MM.1S (cell line): Measurements from ENCODE around the gene CNTNAP2.

Experiments used
- EZH2 ChIP-seq: fragments of 300-600 bp; sonication (generic); optimal IDR thresholded peaks from 2 replicates; pipeline ENCODE3; 2017; ENCODE audit warnings: low read depth, mild to moderate bottlenecking, antibody characterized with exemption, low read length, mixed read lengths
- EZH2phosphoT487 ChIP-seq: fragments of 300-600 bp; sonication (generic); IDR thresholded peaks from 2 replicates; pipeline ENCODE4 v1.6.1; 2018; ENCODE audit warnings: antibody characterized with exemption, low read length
- TF ChIP-seq, protein P1 (sequence below): fragments of 300-600 bp; sonication (generic); IDR thresholded peaks from 2 replicates; pipeline ENCODE4 v1.5.1; 2016; ENCODE audit warnings: antibody characterized with exemption, low read length, mixed read lengths

GRCh38 chr7:147044941-147045340, 928.3 kb downstream of the CNTNAP2 start:
- TF ChIP-seq, protein P1, sequence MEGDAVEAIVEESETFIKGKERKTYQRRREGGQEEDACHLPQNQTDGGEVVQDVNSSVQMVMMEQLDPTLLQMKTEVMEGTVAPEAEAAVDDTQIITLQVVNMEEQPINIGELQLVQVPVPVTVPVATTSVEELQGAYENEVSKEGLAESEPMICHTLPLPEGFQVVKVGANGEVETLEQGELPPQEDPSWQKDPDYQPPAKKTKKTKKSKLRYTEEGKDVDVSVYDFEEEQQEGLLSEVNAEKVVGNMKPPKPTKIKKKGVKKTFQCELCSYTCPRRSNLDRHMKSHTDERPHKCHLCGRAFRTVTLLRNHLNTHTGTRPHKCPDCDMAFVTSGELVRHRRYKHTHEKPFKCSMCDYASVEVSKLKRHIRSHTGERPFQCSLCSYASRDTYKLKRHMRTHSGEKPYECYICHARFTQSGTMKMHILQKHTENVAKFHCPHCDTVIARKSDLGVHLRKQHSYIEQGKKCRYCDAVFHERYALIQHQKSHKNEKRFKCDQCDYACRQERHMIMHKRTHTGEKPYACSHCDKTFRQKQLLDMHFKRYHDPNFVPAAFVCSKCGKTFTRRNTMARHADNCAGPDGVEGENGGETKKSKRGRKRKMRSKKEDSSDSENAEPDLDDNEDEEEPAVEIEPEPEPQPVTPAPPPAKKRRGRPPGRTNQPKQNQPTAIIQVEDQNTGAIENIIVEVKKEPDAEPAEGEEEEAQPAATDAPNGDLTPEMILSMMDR, result no peak
- no peak for TF ChIP-seq EZH2
- TF ChIP-seq EZH2phosphoT487, result no peak
